Mesendoderm (in vitro differentiated cells): ENCODE measurements around the gene SBK2.
A peak's percentile ranks its signal among the peaks of the same experiment; 100 is the strongest.

Experiments used
- DNase-seq: peaks from one replicate; pipeline ENCODE4 v3.0.0; 2013
- H2AK5ac ChIP-seq: 2 replicates; pipeline ENCODE4 v1.6.1; 2013; ENCODE audit warnings: low read length, inconsistent platforms
- H2BK120ac ChIP-seq: 2 replicates; pipeline ENCODE4 v1.6.1; 2013; ENCODE audit warnings: low read depth, mild to moderate bottlenecking, low read length, moderate library complexity, mixed read lengths
- H2BK15ac ChIP-seq: replicated peaks from 2 replicates; pipeline ENCODE4 v1.6.1; 2013; ENCODE audit warnings: low read depth, mild to moderate bottlenecking, moderate library complexity
- H2BK5ac ChIP-seq: 2 replicates; pipeline ENCODE4 v1.6.1; 2013; ENCODE audit warnings: low read length, inconsistent platforms
- H3K18ac ChIP-seq: 2 replicates; pipeline ENCODE4 v1.6.1; 2013; ENCODE audit warnings: mild to moderate bottlenecking, low read length, mixed read lengths
- H3K23ac ChIP-seq: one replicate; pipeline ENCODE4 v1.6.1; 2013; ENCODE audit warnings: low read length
- H3K27ac ChIP-seq: 2 replicates; pipeline ENCODE4 v1.5.1; 2013; ENCODE audit warnings: low read depth, mild to moderate bottlenecking, inconsistent platforms, low read length, moderate library complexity
- H3K27me3 ChIP-seq: 2 replicates; pipeline ENCODE4 v1.6.1; 2013; ENCODE audit warnings: low read length, control low read depth, mild to moderate bottlenecking, inconsistent platforms; ENCODE audit not compliant: insufficient read depth, poor library complexity
- H3K36me3 ChIP-seq: 2 replicates; pipeline ENCODE4 v1.6.1; 2013; ENCODE audit warnings: low read length, inconsistent platforms; ENCODE audit not compliant: control insufficient read depth, insufficient read depth
- H3K4ac ChIP-seq: one replicate; pipeline ENCODE4 v1.6.1; 2013; ENCODE audit warnings: low read depth, mild to moderate bottlenecking, low read length, moderate library complexity
- H3K4me1 ChIP-seq: 2 replicates; pipeline ENCODE4 v1.6.1; 2013; ENCODE audit warnings: low read depth, low read length, inconsistent platforms; ENCODE audit not compliant: control insufficient read depth
- H3K4me2 ChIP-seq: 2 replicates; pipeline ENCODE4 v1.6.1; 2013; ENCODE audit warnings: low read length
- H3K4me3 ChIP-seq: 2 replicates; pipeline ENCODE4 v1.5.1; 2013; ENCODE audit warnings: mild to moderate bottlenecking, low read length
- H3K56ac ChIP-seq: one replicate; pipeline ENCODE4 v1.6.1; 2013; ENCODE audit warnings: low read length
- H3K79me1 ChIP-seq: 2 replicates; pipeline ENCODE4 v1.6.1; 2013; ENCODE audit warnings: low read length, inconsistent platforms
- H3K79me2 ChIP-seq: 2 replicates; pipeline ENCODE4 v1.6.1; 2013; ENCODE audit warnings: mild to moderate bottlenecking, low read length; ENCODE audit not compliant: control insufficient read depth, insufficient read depth
- H3K9ac ChIP-seq: 2 replicates; pipeline ENCODE4 v1.6.1; 2013; ENCODE audit warnings: low read length, inconsistent platforms
- H4K5ac ChIP-seq: one replicate; pipeline ENCODE4 v1.6.1; 2013; ENCODE audit warnings: low read length
- H4K8ac ChIP-seq: one replicate; pipeline ENCODE4 v1.6.1; 2013; ENCODE audit warnings: low read depth, mild to moderate bottlenecking, control low read depth, low read length, moderate library complexity
- WGBS: extraction: QIAGEN DNeasy Blood & Tissue Kit; methylation state at CpG from one replicate; pipeline ENCODE4 v1.1.7; 2013; ENCODE audit warnings: low lambda C conversion rate, missing lambda C conversion rate; ENCODE audit not compliant: insufficient coverage; ENCODE audit errors: extremely low coverage; 5-methylcytosine and 5-hydroxymethylcytosine counted together

Gene SBK2

GRCh38 chr19:55479045-55479444 is 57.9 kb downstream of the SBK2 start:
- Histone ChIP-seq H3K23ac (no peak overlapping the region), H4K8ac (no peak overlapping the region), H3K79me1 (peaks cover 9% of the 10 kb centered on the region), H3K4ac (no peak overlapping the region), H3K4me3 (no peak overlapping the region), H3K4me1 (peaks cover 2% of the 10 kb centered on the region), H3K56ac (peak overlapping the region; percentile 15), H3K79me2 (peaks cover 2% of the 10 kb centered on the region), H2BK120ac (no peak overlapping the region), H3K18ac (no peak overlapping the region), H3K9ac (no peak overlapping the region), H2BK15ac (no peak overlapping the region), H3K4me2 (no peak overlapping the region), H2BK5ac (no peak overlapping the region), H4K5ac (no peak overlapping the region), H3K36me3 (no peaks in the 10 kb centered on the region), H3K27me3 (no peaks in the 10 kb centered on the region), H3K27ac (no peak overlapping the region), H2AK5ac (no peak overlapping the region)
- WGBS, result no CpG with 5 or more reads among the region's 17 CpGs
- DNase-seq, result no peak
